Smooth muscle cell (in vitro differentiated cells): Measurements from ENCODE around the gene METTL23. TPM values are rescaled to one million over a fixed set of nuclear protein-coding genes. Genes with fewer than 3 reads are reported as not detected.
"Not testable (repeated sequence)": the region's sequence is repeated elsewhere in the genome, so short reads cannot be mapped to it uniquely, and the experiment has no call there.

Source experiments
- DNase-seq: peaks from one replicate; lab custom pipeline; 2025; ENCODE audit not compliant: unreplicated experiment; lab: John Stamatoyannopoulos, UW
- H2AFZ ChIP-seq: fragments of 200-600 bp; sonication (generic); 2 replicates; pipeline ENCODE4 v1.6.0; 2016; ENCODE audit warnings: antibody characterized with exemption, low read depth, mild to moderate bottlenecking
- H3F3A ChIP-seq: fragments of 200-600 bp; sonication (generic); 2 replicates; pipeline ENCODE4 v1.6.0; 2017; ENCODE audit warnings: antibody characterized with exemption, low read depth
- H3K27ac ChIP-seq: fragments of 200-600 bp; sonication (generic); 2 replicates; pipeline ENCODE4 v1.5.1; 2016; ENCODE audit warnings: low read depth, mild to moderate bottlenecking
- H3K27me3 ChIP-seq: fragments of 200-600 bp; sonication (generic); 2 replicates; pipeline ENCODE4 v1.6.1; 2016; ENCODE audit warnings: low read depth, mild to moderate bottlenecking
- H3K36me3 ChIP-seq: fragments of 200-600 bp; sonication (generic); 2 replicates; pipeline ENCODE4 v1.5.1; 2016; ENCODE audit warnings: low read depth
- H3K4me1 ChIP-seq: fragments of 200-600 bp; sonication (generic); 2 replicates; pipeline ENCODE4 v1.5.1; 2016; ENCODE audit warnings: low read depth
- H3K4me2 ChIP-seq: fragments of 200-600 bp; sonication (generic); 2 replicates; pipeline ENCODE4 v1.6.0; 2016; ENCODE audit warnings: mild to moderate bottlenecking
- H3K4me3 ChIP-seq: fragments of 200-600 bp; sonication (generic); 2 replicates; pipeline ENCODE4 v1.5.1; 2016; ENCODE audit warnings: mild to moderate bottlenecking
- H3K79me2 ChIP-seq: fragments of 200-600 bp; sonication (generic); 2 replicates; pipeline ENCODE4 v1.6.0; 2016; ENCODE audit warnings: low read depth, mild to moderate bottlenecking
- H3K9ac ChIP-seq: fragments of 200-600 bp; sonication (generic); 2 replicates; pipeline ENCODE4 v1.6.0; 2016; ENCODE audit warnings: low read depth
- H3K9me3 ChIP-seq: fragments of 200-600 bp; sonication (generic); replicated peaks from 2 replicates; pipeline ENCODE4 v1.5.1; 2016; ENCODE audit warnings: low read depth
- H4K20me1 ChIP-seq: fragments of 200-600 bp; sonication (generic); 2 replicates; pipeline ENCODE4 v1.6.0; 2016; ENCODE audit warnings: low read depth
- WGBS: methylation state at CpG from one replicate; pipeline ENCODE4 v1.1.7; 2016; ENCODE audit warnings: low lambda C conversion rate; 5-methylcytosine and 5-hydroxymethylcytosine counted together
- polyA plus RNA-seq: library from polyadenylated mRNA; unstranded; fragments of >200 nt; fragmentation: Nextera tagmentation; extraction: Ambion mirVana; gene quantifications from 2 replicates; pipeline ENCODE4 v1.2.1, GENCODE V29; 2016
- total RNA-seq: library from RNA; depleted of rRNA; stranded (reverse); fragments of >200 nt; gene quantifications from 2 replicates; pipeline ENCODE4 v1.2.3, GENCODE V29; 2014
- TF ChIP-seq, protein P1 (sequence below): fragments of 200-600 bp; sonication (generic); IDR thresholded peaks from 2 replicates; pipeline ENCODE4 v1.5.1; 2017; ENCODE audit warnings: borderline replicate concordance, mild to moderate bottlenecking, antibody characterized with exemption; ENCODE audit not compliant: insufficient read depth, poor library complexity, severe bottlenecking

Gene METTL23
- total and polyA plus RNA-seq, 2 experiments from 2014 or later = 28.2 to 47.1 TPM

GRCh38 chr17:76707985-76708807 lies 18.4 kb upstream of the METTL23 start:
- H3F3A ChIP-seq = peaks cover 27% of the 10 kb centered on the region
- H3K79me2 ChIP-seq = peaks cover 44% of the 10 kb centered on the region
- peak overlapping the region; percentile 62 for H3K9ac ChIP-seq
- peaks cover 32% of the 10 kb centered on the region for H3K4me1 ChIP-seq
- no peaks in the 10 kb centered on the region for H3K9me3 ChIP-seq
- H2AFZ ChIP-seq = no peak overlapping the region
- 39% methylated on average over 14 of the region's 14 CpGs for WGBS
- H3K4me3 ChIP-seq = peak overlapping the region; percentile 81
- peaks cover 67% of the 10 kb centered on the region for H4K20me1 ChIP-seq
- TF ChIP-seq, protein P1, sequence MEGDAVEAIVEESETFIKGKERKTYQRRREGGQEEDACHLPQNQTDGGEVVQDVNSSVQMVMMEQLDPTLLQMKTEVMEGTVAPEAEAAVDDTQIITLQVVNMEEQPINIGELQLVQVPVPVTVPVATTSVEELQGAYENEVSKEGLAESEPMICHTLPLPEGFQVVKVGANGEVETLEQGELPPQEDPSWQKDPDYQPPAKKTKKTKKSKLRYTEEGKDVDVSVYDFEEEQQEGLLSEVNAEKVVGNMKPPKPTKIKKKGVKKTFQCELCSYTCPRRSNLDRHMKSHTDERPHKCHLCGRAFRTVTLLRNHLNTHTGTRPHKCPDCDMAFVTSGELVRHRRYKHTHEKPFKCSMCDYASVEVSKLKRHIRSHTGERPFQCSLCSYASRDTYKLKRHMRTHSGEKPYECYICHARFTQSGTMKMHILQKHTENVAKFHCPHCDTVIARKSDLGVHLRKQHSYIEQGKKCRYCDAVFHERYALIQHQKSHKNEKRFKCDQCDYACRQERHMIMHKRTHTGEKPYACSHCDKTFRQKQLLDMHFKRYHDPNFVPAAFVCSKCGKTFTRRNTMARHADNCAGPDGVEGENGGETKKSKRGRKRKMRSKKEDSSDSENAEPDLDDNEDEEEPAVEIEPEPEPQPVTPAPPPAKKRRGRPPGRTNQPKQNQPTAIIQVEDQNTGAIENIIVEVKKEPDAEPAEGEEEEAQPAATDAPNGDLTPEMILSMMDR = peak; percentile 30
- H3K36me3 ChIP-seq = no peaks in the 10 kb centered on the region
- H3K27me3 ChIP-seq = no peaks in the 10 kb centered on the region
- peak overlapping the region; percentile 90 for H3K4me2 ChIP-seq
- DNase-seq = no peak
- H3K27ac ChIP-seq = peak overlapping the region; percentile 98

DNA sequence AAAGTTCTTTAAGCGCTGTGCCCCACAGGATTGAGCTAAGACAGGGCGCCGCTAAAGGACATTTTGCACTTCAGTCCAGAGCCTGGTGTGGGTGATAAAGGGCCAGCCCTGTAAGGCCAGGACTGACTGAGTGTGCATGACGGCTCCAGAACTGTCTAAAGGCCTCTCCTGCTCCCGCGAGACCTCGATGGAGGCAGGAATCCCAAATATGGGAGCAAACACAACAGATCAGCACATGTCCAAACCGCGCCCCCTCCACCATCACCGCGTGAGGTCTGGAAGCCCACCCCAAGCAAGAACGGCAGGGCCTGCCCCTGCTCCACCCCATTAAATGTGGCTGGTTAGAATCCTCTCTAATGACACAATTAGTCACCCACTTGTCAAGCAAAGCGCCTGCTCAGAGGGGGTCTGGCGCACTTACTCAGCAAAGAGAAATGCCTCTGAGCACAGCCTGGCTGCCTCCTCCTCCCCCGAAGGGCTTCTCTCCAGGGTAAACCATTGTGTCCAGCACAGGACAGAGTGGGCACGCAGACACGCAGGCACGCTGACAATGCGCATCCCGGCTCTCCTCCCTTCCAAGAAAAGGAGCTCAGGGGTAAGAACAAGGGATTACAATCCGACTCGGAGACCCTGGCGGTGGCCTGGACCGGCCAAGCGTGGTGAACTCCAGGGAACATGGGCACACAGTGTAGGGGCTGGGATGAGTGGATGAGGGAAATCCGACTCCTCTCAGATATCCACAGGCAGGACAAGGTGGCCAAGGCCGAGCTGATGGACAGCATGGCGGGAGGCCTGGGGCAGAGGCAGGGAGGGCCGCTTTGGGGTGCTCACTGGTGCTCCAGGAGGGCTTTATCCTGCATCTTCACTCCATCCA lies 17.3 kb upstream of the METTL23 start:
- H3K36me3 ChIP-seq = no peaks in the 10 kb centered on the region
- TF ChIP-seq, protein P1 = no peak
- peak overlapping the region; percentile 90 for H3K4me2 ChIP-seq
- WGBS = 9% methylated on average over 29 of the region's 29 CpGs
- peak overlapping the region; percentile 81 for H3K4me3 ChIP-seq
- peaks cover 37% of the 10 kb centered on the region for H3K79me2 ChIP-seq
- H2AFZ ChIP-seq = no peak overlapping the region
- H3F3A ChIP-seq = peaks cover 27% of the 10 kb centered on the region
- peaks cover 32% of the 10 kb centered on the region for H3K4me1 ChIP-seq
- H3K27ac ChIP-seq = peak overlapping the region; percentile 98
- H3K27me3 ChIP-seq = no peaks in the 10 kb centered on the region
- H3K9ac ChIP-seq = peak overlapping the region; percentile 93
- H4K20me1 ChIP-seq = peaks cover 70% of the 10 kb centered on the region
- peak; percentile 73 for DNase-seq
- no peaks in the 10 kb centered on the region for H3K9me3 ChIP-seq

- DNase-seq, H3K9me3 ChIP-seq: not testable (repeated sequence)
- 2% methylated on average over 21 of the region's 79 CpGs for WGBS
Observed at GRCh38 chr17:76709951-76710862, 16.4 kb upstream of the METTL23 start.

More at GRCh38 chr17:76709951-76710862, 16.4 kb upstream of the METTL23 start:
- not testable (repeated sequence) for H2AFZ ChIP-seq, H3K36me3 ChIP-seq, H3K27me3 ChIP-seq
- Histone ChIP-seq H3K9ac (peak overlapping the region; percentile 93), H3K4me3 (peak overlapping the region; percentile 81), H3K79me2 (peaks cover 31% of the 10 kb centered on the region), H3K4me1 (peaks cover 34% of the 10 kb centered on the region), H3K4me2 (peak overlapping the region; percentile 90), H3K27ac (peak overlapping the region; percentile 98), H3F3A (peaks cover 25% of the 10 kb centered on the region), H4K20me1 (peaks cover 70% of the 10 kb centered on the region)
